ENCODE measurements around the gene TMA7B. TPM values are rescaled to one million over a fixed set of nuclear protein-coding genes. Genes with fewer than 3 reads are reported as not detected.

TMA7B gene
- total RNA-seq, 2 donors from 2014 or later, result 0.20 TPM; not detected in 1

DNA sequence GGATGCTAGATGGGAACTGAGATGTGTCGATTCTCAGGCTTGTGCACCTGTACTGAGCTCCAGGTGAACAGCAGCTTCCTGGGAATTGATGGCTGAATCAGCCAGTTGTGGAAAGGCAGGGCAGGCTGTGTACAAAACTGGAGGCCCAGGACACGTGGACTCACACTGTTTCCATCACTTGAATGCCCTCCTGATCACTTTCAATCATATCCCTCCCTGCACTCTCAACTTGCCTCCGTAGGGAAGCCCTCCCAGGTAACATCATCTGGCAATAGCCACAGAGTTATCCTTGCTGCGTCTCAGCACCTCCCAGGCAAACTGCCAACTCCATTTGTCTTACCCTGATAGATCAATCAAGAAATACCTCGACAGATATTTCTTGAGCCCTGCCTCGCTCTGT is 44.6 kb downstream of the TMA7B start:
- Histone ChIP-seq H3K27ac (no peak overlapping the region), H3K9me3 (no peaks in the 10 kb centered on the region), H3K4me3 (no peak overlapping the region), H3K36me3 (no peaks in the 10 kb centered on the region), H3K4me1 (no peaks in the 10 kb centered on the region), H3K9ac (ENCODE audit: low read depth in 2 of 2, low read length in 2 of 2) (no peak overlapping the region), H3K27me3 (no peaks in the 10 kb centered on the region)
- TF ChIP-seq, protein P1, sequence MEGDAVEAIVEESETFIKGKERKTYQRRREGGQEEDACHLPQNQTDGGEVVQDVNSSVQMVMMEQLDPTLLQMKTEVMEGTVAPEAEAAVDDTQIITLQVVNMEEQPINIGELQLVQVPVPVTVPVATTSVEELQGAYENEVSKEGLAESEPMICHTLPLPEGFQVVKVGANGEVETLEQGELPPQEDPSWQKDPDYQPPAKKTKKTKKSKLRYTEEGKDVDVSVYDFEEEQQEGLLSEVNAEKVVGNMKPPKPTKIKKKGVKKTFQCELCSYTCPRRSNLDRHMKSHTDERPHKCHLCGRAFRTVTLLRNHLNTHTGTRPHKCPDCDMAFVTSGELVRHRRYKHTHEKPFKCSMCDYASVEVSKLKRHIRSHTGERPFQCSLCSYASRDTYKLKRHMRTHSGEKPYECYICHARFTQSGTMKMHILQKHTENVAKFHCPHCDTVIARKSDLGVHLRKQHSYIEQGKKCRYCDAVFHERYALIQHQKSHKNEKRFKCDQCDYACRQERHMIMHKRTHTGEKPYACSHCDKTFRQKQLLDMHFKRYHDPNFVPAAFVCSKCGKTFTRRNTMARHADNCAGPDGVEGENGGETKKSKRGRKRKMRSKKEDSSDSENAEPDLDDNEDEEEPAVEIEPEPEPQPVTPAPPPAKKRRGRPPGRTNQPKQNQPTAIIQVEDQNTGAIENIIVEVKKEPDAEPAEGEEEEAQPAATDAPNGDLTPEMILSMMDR (IDR thresholded peaks at IDR 0.05), result no peak
- no peak for DNase-seq
- intact Hi-C loops (cut with DNase I), result no loop called here

DNA sequence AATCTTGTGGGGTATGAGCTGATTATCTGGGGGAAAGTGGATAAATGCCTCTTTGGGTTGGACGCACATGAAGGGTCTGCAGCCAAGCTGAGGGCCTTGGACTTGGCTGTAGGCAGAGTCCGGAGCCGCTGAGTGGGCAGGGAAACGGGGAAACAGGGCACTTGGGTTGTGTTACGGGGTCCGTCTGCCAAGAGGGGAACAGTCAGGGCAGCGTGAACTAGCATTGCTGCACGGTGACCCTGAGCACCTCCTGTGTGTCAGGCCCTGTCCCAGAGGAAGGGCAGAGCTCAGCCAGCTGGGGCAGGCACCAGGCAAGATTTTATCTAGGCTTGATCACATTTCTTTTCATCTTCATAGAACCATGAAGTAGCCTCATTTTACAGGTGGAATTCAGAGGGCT is 46.4 kb downstream of the TMA7B start:
- no peak overlapping the region for H3K27ac ChIP-seq

DNA sequence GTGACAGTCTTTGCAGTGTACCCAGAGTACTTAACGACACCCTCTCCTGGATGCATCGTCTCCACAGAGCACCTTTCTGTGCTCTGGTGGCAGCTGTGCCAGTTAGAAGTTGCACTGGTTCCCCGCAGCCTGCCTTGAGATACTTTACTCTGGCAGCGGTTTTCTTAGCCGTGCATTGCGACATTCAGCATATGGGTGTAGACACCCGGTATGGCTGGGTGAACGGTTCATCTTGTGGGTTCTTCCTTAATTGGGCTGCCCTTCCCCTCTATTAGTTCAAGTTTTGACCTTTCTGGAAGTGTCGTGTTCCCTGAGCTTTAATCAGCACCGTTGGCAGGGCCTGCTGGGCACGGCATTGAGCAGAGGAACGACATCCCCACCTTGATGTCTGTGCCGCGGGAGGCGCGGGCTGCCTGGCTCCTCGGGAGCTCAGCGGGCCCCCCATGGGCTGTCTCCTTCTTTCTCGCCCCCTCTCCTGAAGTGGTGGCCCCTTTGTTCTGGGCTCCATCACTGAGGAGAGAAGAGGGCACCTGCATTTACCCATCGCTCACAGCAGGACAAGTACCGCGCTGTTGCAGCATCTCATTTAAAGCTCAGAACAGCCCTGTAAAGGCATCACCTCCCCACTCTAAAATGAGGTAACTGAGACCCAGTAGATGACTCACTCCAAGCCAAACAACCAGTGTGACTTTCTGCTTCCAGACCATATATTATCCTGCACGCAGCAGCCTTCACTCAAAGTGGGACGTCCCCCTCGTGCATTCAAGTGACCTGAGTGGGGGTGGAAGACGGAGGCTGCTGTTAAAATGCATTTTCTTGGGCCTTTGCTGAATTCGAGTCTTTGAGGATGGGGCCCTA is 47.9 kb downstream of the TMA7B start:
- Histone ChIP-seq H3K4me3 (no peak overlapping the region), H3K27ac (no peak overlapping the region), H3K27me3 (no peaks in the 10 kb centered on the region), H3K4me1 (no peaks in the 10 kb centered on the region), H3K9ac (ENCODE audit: low read depth in 2 of 2, low read length in 2 of 2) (no peak overlapping the region), H3K9me3 (no peaks in the 10 kb centered on the region), H3K36me3 (no peaks in the 10 kb centered on the region)
- TF ChIP-seq, protein P1 (IDR thresholded peaks at IDR 0.05), result no peak
- no peak for DNase-seq
- intact Hi-C loops (cut with DNase I), result no loop called here

More for the DNA sequence above, 46.4 kb downstream of the TMA7B start:
- H3K4me3 ChIP-seq, result no peak overlapping the region
- DNase-seq, result no peak
- H3K9me3 ChIP-seq, result no peaks in the 10 kb centered on the region
- H3K27me3 ChIP-seq, result no peaks in the 10 kb centered on the region
- no peaks in the 10 kb centered on the region for H3K36me3 ChIP-seq
- H3K9ac ChIP-seq (ENCODE audit: low read depth in 2 of 2, low read length in 2 of 2), result no peak overlapping the region
- intact Hi-C loops (cut with DNase I), result no loop called here
- TF ChIP-seq, protein P1 (IDR thresholded peaks at IDR 0.05), result no peak
- H3K4me1 ChIP-seq, result no peaks in the 10 kb centered on the region

DNA sequence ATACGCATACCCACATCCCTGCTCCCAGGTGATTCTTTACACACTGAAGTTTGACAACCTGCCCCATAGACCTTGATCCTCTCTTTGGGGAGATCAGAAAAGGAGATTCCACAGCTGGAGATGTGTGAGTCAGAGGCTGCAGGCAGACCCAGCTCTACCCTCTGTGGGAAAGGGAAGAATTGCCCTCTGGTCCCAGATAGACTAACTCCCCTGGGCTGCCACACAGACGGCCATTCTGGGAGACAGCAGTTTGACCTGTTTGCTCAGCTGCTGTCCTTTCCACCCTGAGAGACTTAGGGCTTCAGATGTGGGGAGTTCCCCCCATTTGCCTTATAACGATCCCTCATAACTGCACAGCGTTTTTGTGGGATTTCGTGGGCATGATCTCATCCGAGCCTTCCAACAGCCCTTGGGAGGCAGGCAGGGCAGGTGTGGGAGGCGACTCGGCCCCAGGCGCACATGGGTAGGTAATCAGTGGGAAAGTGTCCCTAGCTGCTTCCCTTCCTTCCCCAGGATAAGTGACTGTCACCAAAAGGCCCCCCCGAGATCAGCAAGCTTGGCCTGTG is 48.6 kb downstream of the TMA7B start:
- Histone ChIP-seq H3K9ac (ENCODE audit: low read depth in 2 of 2, low read length in 2 of 2) (no peak overlapping the region), H3K27ac (no peak overlapping the region), H3K4me3 (no peak overlapping the region), H3K36me3 (no peaks in the 10 kb centered on the region), H3K9me3 (no peaks in the 10 kb centered on the region), H3K27me3 (no peaks in the 10 kb centered on the region), H3K4me1 (no peaks in the 10 kb centered on the region)
- TF ChIP-seq, protein P1 (IDR thresholded peaks at IDR 0.05), result no peak
- intact Hi-C loops (cut with DNase I), result no loop called here
- DNase-seq, result no peak

DNA sequence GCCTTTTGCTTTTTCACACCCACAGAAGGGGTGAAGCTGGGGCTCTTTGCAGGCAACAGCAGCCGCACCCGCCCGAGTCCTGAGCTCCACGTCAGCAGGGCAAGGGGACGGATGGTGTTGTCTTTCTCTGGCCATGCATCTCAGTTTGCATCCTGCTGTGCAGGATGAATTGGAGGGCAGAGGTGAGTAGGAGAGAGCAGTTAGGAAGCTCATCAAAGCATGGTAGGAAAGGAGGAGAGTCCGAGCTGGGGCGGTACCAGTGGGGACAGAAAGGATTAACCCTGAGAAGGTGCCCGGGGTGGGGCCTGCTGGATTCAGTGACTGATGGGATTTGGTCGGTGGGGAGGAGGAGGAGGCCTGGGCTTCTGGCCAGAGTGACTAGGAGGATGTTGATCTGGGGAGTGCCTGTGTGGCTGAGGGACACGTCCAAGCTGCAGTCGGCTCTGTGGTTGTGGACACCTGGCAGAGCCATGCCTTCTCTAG is 49.1 kb downstream of the TMA7B start:
- intact Hi-C loops (cut with DNase I), result no loop called here
- DNase-seq, result peak; percentile 59
- H3K27ac ChIP-seq, result no peak overlapping the region
- TF ChIP-seq, protein P1 (IDR thresholded peaks at IDR 0.05), result no peak
- H3K27me3 ChIP-seq, result no peaks in the 10 kb centered on the region
- H3K9ac ChIP-seq (ENCODE audit: low read depth in 2 of 2, low read length in 2 of 2), result no peak overlapping the region
- H3K4me1 ChIP-seq, result no peaks in the 10 kb centered on the region
- H3K9me3 ChIP-seq, result no peaks in the 10 kb centered on the region
- H3K4me3 ChIP-seq, result no peak overlapping the region
- no peaks in the 10 kb centered on the region for H3K36me3 ChIP-seq

All from colonic mucosa (tissue), 4 donors.